Glomerular visceral epithelial cell (primary cell): ENCODE results near the gene ADD3.
"Not testable (repeated sequence)": the region's sequence is repeated elsewhere in the genome, so short reads cannot be mapped to it uniquely, and the experiment has no call there.

Experiments used
- DNase-seq: peaks from one replicate; pipeline ENCODE4 v3.0.0-alpha.2; 2016; ENCODE audit errors: extremely low spot score

Gene ADD3

GRCh38 chr10:110035070-110035921 is 27.5 kb downstream of the ADD3 start:
- DNase-seq, result no peak

DNA sequence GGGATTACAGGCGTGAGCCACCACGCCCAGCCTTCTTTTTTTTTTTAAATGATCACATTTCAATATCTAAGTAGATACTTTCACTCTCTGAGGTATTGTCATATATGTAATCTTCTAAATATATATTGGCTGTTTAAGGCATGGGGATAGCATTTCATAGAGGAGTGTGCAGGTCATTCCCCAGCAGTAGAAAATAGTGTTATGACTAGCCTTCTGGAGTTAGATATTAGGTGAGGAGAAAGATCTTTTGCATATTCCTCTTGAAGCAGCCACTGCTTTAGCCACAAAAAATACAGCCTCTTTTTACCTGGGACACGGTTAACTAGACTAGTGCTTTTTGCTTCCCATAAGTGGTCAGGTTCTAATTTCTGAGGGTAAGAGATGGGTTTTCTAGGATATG is 28.9 kb downstream of the ADD3 start:
- no peak for DNase-seq

- no peak for DNase-seq
Measured at GRCh38 chr10:110039254-110039653, 31.5 kb downstream of the ADD3 start.

DNA sequence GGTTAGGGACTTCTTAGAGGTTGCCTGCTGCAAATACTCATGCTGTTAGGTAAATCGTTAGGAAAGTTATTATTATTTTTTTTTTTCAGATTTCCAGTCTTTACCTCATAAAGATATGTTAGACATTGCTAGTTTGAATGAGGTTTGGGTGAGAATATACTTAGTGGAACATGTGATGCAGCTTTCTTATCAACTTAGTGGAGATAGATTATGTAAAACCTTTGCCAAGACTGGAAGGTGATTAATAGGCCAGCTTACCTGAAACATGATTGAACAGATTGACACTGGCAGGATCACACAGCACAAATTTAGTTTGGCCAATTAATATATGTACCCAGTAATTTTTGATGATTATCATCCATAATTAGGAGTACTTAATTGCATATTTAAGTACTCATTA is 32.3 kb downstream of the ADD3 start:
- DNase-seq, result no peak

DNA sequence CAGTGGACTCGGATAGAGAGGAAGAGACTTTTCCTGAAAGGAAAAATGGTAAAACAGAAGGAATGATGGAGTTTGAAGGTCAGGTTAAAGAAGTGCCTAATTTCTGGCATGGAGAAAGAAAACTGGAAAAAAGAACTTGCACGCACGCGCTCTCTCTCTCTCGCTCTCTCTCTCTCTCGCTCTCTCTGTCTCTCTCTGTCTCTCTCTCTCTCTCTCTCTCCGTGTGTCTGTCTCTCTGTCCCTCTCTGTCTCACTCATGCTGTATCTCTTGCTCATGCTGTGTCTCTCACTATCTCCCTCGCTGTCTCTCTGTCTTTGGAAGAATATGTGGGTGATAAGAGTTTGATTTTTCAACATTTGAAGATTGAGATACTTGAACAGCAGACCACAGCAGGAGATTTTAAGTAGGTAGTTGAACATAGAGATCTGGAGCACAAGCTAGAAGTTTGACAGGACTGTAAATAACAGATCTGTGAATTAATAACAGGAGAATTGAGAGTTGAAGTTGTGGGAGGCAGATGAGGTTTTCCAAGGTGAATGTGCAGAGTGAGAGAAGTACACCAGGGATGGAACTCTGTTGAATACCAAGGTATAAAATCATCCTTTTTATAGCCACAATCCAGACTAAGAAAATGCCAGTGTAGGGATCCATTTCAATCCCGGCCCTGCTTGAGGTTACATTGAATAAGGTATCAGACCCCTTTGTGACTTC is 33.1 kb downstream of the ADD3 start:
- DNase-seq, result peak; percentile 79

DNA sequence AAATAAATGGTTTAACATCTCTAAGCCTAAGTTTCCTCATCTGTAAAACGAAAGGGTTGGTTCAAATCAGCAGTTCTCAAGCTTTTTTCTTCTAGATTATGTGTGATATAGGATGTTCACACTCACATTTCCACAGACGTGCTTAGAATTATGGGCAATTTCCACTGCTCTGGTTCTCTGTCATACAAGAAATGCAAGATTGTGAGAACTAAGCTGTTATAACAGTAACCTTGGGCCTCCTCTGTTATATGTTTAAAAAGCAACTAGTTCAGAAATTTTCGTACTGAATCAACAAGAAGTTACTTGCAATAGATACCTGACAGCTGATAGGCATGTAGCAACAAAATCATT is 33.7 kb downstream of the ADD3 start:
- DNase-seq, result no peak

GRCh38 chr10:110042181-110042580 is 34.4 kb downstream of the ADD3 start:
- peak; percentile 83 for DNase-seq

- peak; percentile 61 for DNase-seq
Measured at GRCh38 chr10:110042891-110043290, 35.1 kb downstream of the ADD3 start.

- DNase-seq, result no peak
Measured at GRCh38 chr10:110044681-110045080, 36.9 kb downstream of the ADD3 start.

- DNase-seq, result no peak
Measured at GRCh38 chr10:110045772-110046171, 38.0 kb downstream of the ADD3 start.

DNA sequence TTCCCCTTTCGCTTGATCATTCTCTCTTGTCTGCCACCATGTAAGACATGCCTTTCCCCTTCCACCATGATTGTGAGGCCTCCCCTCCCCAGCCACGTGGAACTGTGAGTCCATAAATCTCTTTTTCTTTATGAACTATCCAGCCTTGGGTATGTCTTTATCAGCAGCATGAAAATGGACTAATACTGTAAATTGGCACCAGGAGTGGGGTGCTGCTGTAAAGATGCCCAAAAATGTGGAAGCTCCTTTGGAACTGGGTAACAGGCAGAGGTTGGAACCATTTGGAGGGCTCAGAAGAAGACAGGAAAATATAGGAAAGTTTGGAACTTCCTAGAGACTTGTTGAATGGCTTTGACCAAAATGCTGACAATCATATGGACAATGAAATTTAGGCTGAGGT is 40.4 kb downstream of the ADD3 start:
- DNase-seq, result not testable (repeated sequence)

DNA sequence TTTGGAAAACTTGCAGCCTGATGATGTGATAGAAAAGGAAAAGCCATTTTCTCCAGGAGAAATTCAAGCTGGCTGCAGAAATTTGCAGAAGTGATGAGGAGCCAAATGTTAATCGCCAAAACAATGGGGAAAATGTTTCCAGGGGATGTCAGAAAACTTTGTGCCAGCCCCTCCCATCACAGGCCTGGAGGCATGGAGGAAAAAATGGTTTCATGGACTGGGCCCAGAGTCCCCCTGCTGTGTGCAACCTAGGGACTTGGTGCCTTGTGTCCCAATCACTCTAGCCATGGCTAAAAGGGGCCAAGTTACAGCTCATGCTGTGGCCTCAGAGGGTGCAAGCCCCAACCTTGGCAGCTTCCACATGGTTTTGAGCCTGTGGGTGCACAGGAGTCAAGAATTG is 41.0 kb downstream of the ADD3 start:
- no peak for DNase-seq

DNA sequence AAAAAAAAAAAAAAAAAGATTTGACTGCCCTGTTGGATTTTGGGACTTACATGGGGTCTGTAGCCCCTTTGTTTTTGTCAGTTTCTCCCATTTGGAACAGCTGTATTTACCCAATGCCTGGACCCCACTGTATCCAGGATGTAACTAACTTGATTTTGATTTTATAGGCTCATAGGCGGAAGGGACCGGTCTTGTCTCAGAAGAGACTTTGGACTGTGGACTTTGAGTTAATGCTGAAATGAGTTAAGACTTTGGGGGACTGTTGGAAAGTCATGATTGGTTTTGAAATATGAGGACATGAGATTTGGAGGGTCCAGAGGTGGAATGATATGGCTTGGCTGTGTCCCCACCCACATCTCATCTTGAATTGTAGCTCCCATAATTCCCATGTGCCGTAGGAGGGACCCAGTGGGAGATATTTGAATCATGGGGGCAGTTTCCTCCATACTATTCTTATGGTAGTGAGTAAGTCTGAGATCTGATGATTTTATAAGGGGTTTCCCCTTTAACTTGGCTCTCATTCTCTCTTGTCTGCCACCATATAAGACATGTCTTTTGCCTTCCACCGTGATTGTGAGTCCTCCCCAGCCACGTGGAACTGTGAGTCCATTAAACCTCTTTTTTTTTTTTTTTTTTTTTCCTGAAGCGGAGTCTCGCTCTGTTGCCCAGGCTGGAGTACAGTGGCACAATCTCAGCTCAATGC is 42.3 kb downstream of the ADD3 start:
- not testable (repeated sequence) for DNase-seq

GRCh38 chr10:110051487-110051886 is 43.7 kb downstream of the ADD3 start:
- DNase-seq, result no peak

GRCh38 chr10:110052916-110053315 is 45.1 kb downstream of the ADD3 start:
- no peak for DNase-seq

DNA sequence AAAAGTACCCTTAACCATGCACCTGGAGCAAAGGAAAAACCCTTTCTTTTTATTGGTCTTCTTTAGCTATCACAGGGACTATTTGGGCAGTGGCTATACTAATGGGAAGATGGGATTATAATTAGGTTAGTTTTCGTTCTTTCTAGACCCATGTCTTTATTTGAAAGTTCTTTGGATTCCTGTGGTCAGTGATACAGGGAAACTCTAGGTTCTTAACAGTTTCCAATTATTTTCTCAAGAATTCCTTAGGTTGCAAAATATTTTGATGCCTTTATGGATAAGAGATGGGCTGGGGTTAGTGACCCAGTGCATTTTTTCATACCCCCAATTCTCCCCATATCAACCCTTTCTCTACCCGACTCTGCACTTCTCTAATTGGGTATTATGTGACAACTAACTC is 49.0 kb downstream of the ADD3 start:
- DNase-seq, result peak; percentile 39

DNA sequence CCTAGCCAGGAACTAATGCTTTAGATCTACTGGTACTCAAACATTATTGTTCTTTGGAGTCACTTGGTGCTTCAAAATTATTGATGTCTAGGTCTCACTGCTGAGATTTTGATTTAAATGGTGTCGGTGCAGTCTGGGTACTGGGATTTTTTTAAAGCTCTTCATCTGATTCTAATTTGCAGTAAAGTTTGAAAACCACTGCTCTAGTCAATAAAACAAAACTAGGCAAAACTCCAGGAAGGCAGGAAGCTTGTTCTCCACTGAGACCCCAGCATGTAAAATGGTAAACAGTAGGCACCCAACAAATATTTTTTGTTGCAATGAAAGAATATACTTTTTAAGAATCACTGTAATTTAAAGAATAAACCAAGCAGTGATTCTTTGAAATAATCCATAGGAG is 49.7 kb downstream of the ADD3 start:
- DNase-seq, result no peak

- no peak for DNase-seq
Measured at GRCh38 chr10:110058212-110058611, 50.4 kb downstream of the ADD3 start.

DNA sequence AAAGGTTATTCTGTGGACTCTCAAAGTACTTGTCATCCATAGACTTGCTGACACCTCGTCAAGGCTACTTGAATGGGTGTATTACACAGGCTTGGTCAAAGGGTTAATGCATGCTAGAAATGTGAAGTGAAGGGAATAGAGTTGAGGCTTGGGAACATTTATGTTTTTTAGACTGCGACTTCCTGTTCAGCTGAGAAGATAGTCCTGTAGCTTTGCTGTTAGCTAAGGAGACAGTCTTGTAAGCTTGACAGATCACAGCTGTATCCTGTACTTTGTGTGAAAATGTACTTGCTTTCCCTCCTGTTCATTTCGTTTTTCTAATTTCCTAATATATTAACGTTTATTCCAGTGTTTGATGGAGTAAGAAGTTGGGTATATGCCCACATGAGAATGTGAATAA is 52.1 kb downstream of the ADD3 start:
- DNase-seq, result no peak

DNA sequence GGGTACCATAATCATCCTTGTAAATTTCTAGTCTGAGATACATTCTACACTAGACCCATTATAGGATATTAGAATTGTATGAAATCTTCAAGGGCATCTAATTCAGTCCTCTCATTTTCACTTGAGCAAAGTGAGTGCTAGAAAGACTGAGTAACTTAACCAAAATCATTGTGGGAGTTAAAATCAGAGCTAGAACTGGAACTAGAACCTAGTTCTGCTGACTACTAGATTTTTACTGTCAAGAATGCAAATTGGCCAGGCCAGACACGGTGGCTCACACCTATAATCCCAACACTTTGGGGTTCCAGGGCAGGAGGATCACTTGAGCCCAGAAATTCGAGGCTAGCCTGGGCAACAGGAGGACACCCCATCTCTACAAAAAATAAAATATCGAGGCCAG is 53.9 kb downstream of the ADD3 start:
- DNase-seq, result no peak

GRCh38 chr10:110065269-110065668 is 57.5 kb downstream of the ADD3 start:
- DNase-seq, result no peak

GRCh38 chr10:110067960-110068770 is 60.4 kb downstream of the ADD3 start:
- DNase-seq, result no peak
